ENCODE data around the gene TLL2. TPM values are rescaled to one million over a fixed set of nuclear protein-coding genes. Genes with fewer than 3 reads are reported as not detected.

The TLL2 gene
- polyA plus RNA-seq, 1 experiment = 0.05 TPM

- Histone ChIP-seq H3K27me3 (ENCODE audit: control insufficient read depth, insufficient read depth, low read length) (no peaks in the 10 kb centered on the region), H3K4me3 (ENCODE audit: low read depth, low read length) (no peak overlapping the region), H3K36me3 (ENCODE audit: control insufficient read depth, insufficient read depth, low read length) (peaks cover 2% of the 10 kb centered on the region; the same call in 1 of the 2 replicates)
- no peak for DNase-seq (ENCODE audit: low read depth)
- no peak for TF ChIP-seq CTCF (IDR thresholded peaks at IDR 0.05; ENCODE audit: insufficient read depth, low read depth, low read length)
- ChIA-PET POLR2A (no interaction called here), CTCF (no interaction called here)
Measured at GRCh38 chr10:96536129-96536528, 22.4 kb upstream of the TLL2 start.

GRCh38 chr10:96532523-96532922 lies 18.8 kb upstream of the TLL2 start:
- ChIA-PET CTCF (interaction anchor here (0.6 to 1.6 kb wide), 3 partner anchors 19 to 678 kb away, joined by 3 to 5 read pairs (median 3); partner anchors contain the start of gene TLL2), POLR2A (no interaction called here)
- peaks cover 3% of the 10 kb centered on the region; the same call in 1 of the 2 replicates for H3K36me3 ChIP-seq (ENCODE audit: control insufficient read depth, insufficient read depth, low read length)
- no peak overlapping the region for H3K4me3 ChIP-seq (ENCODE audit: low read depth, low read length)
- TF ChIP-seq CTCF (IDR thresholded peaks at IDR 0.05; ENCODE audit: insufficient read depth, low read depth, low read length) = no peak
- H3K27me3 ChIP-seq (ENCODE audit: control insufficient read depth, insufficient read depth, low read length) = no peaks in the 10 kb centered on the region
- DNase-seq (ENCODE audit: low read depth) = no peak

- CTCF ChIA-PET = interaction anchor here (0.9 kb wide), 1 partner anchor 27 kb away, joined by 3 read pairs; no protein-coding TSS in a partner anchor
- POLR2A ChIA-PET = no interaction called here
- no peak overlapping the region for H3K4me3 ChIP-seq (ENCODE audit: low read depth, low read length)
- peaks cover 3% of the 10 kb centered on the region; the same call in 1 of the 2 replicates for H3K36me3 ChIP-seq (ENCODE audit: control insufficient read depth, insufficient read depth, low read length)
- no peak for DNase-seq (ENCODE audit: low read depth)
- no peaks in the 10 kb centered on the region for H3K27me3 ChIP-seq (ENCODE audit: control insufficient read depth, insufficient read depth, low read length)
- TF ChIP-seq CTCF (IDR thresholded peaks at IDR 0.05; ENCODE audit: insufficient read depth, low read depth, low read length) = no peak
Measured at GRCh38 chr10:96529634-96530279, 16.0 kb upstream of the TLL2 start.

- TF ChIP-seq CTCF (IDR thresholded peaks at IDR 0.05; ENCODE audit: insufficient read depth, low read depth, low read length) = no peak
- CTCF ChIA-PET = no interaction called here
- H3K36me3 ChIP-seq (ENCODE audit: control insufficient read depth, insufficient read depth, low read length) = peaks cover 1% of the 10 kb centered on the region; the same call in 1 of the 2 replicates
- H3K27me3 ChIP-seq (ENCODE audit: control insufficient read depth, insufficient read depth, low read length) = no peaks in the 10 kb centered on the region
- H3K4me3 ChIP-seq (ENCODE audit: low read depth, low read length) = no peak overlapping the region
- POLR2A ChIA-PET = no interaction called here
- DNase-seq (ENCODE audit: low read depth) = no peak
Measured at GRCh38 chr10:96524741-96525140, 11.0 kb upstream of the TLL2 start.

GRCh38 chr10:96517284-96517683 lies 3.6 kb upstream of the TLL2 start:
- ChIA-PET CTCF (no interaction called here), POLR2A (no interaction called here)
- Histone ChIP-seq H3K36me3 (ENCODE audit: control insufficient read depth, insufficient read depth, low read length) (0 out of 2 replicates have a peak, but pooled peaks cover 1% of the 10 kb centered on the region), H3K27me3 (ENCODE audit: control insufficient read depth, insufficient read depth, low read length) (peaks cover 3% of the 10 kb centered on the region; the same call in 1 of the 2 replicates), H3K4me3 (ENCODE audit: low read depth, low read length) (no peak overlapping the region)
- no peak for TF ChIP-seq CTCF (IDR thresholded peaks at IDR 0.05; ENCODE audit: insufficient read depth, low read depth, low read length)
- DNase-seq (ENCODE audit: low read depth) = no peak

All from BJ (cell line).